GM21825 (cell line): Measurements from ENCODE around the gene TMTC2.

ENCODE experiments used
- ATAC-seq: cut with Tn5 transposase; IDR thresholded peaks from one replicate; pipeline ENCODE4 v1.9.1; 2021; ENCODE audit warnings: mild to moderate bottlenecking, moderate library complexity; ENCODE audit not compliant: unreplicated experiment

Gene TMTC2

DNA sequence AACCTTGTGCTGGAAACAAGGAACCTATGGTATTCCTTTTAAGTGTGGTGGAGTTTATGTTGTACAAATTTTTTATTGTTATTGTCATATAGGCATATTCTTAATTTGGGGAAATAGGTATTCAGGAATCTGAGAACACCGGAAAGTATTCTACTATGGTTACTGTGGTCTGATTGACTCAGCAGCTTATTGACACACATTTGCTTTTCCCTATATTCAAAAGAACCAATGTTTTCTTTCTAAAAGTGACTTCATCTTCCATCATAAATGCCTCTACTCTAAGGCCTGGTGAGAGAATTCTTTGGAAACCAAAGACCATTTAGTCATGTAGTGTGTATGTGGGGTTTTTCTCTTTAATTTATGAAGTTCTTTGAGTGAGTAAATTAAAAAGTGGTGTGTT is 474.8 kb downstream of the TMTC2 start:
- no peak for ATAC-seq

DNA sequence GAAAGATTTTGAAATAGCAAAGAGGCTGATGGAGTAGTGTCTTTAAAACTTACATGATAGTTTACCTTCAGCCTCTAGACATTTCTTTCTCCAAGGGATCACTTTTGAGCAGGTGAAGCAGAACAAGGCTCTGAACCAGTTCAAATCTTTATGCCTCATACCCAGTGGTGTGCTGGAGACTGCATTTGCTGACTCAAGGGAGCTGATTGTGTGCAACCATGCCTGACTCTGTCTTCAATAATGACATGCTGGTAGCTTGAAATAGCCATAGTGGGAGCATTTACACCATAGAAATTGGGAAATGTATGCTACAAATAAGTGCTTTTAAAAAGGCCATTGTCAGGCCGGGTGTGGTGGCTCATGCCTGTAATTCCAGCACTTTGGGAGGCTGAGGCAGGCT is 482.0 kb downstream of the TMTC2 start:
- no peak for ATAC-seq

DNA sequence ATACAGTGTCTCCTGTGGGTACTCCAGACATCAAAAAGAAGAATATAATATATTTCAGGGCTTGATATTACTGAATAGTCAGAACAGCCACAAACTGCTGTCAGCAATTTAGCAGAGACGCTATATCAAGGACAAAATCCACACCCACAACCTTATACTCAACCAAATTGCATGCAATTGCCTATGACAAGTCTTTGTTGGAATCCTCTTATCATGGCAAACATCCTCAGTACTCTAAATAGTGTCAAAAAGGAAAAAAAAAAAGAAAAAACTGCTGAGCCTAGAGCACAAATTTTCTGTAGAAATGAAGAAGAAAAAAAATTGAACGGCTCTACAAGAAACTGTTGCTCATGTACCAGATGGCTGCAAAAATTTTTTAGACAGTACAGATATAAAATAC is 485.7 kb downstream of the TMTC2 start:
- no peak for ATAC-seq

DNA sequence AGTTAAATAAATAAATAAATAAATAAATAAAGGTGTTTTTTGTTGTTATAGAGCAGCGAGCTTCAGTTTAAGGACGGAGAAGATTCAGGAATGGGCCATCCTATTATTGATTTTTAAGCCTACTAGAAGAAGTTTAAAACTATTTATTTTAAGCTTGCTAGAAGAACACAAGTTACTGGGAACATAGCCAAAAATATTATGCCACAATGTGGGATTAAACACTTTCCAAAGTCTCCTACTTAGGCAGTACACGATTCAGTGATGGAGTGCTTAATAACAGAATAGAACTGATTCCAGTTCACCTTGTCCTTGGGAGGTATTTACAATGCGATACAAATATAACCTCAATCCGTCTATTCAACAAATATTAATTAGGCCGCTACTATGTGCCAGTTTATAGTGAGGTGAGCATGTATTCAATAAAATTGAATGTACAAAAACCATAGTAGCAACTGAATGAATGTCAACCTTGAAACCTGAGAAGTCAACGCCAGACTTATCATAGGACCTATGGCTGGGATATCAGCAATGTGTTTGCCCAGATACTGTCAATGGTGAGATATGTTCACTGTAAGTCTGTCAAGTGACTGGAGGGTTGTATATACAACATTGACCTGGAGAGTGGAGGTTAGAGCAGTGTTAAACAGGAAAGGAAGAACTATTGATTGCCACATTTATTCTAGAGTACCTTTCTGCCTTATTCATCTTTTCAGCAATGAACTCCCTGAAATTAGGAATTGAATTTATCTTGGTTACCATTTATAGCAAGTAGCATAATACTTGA is 486.4 kb downstream of the TMTC2 start:
- ATAC-seq: no peak

DNA sequence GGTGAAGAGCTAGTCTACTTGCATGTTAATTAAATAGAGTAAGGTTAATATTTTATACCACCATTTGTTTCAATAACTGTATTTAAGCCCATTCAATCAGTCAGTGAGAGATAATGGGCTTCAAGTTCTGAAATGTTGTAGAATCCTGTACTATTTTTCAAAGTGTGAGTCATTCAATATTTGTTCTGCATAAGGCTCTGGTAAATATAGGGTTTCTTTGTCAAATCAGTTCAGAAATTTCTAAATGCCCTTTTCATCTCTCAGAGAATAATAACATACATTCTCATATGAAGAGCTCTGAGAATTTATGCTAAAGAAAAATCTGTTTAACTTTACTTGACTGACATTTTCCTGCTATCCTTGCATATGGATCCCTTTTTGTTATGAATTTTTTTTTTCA is 493.3 kb downstream of the TMTC2 start:
- no peak for ATAC-seq

DNA sequence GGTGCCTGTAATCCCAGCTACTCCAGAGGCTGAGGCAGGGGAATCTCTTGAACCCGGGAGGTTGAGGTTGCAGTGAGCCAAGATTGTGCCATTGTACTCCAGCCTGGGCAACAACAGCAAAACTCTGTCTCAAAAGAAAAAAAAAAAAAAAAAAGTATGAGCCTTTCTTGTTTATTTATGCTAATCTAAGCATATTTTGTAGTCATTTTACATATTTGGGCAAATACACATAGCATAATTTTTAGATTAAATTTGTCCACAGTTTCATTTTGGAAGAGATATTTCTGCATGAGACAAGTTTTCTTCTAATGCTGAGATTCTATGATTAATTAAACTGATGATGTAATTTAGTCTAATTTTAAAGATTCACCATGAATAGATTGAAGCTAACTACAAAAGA is 494.4 kb downstream of the TMTC2 start:
- ATAC-seq: no peak

DNA sequence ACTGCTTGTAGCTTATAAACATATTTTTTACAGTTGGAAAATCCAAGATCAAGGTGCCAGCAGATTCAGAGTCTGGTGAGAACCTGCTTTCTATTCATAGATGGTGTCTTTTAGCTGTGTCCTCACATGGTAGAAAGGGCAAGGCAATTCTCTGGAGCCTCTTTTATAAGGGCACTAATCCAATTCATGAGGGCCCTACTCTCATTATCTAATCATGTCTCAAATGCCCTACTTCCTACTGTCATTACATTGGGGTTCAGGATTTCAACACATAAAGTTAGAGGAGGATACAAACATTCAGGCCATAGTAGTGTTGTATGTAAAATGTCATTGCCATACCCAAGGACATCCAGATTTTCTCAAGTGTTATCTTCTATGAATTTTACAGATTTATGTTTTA is 496.4 kb downstream of the TMTC2 start:
- no peak for ATAC-seq
